HEK293T (cell line): ENCODE data around the gene CCR1.

Experiments used
- CTCF ChIA-PET: fragments of 350-600 bp; formaldehyde crosslinking; extraction: SDS; loops from one replicate; lab custom pipeline; 2021; ENCODE audit warnings: antibody characterized with exemption, inconsistent platforms; lab: Yijun Ruan, JAX
- POLR2A ChIA-PET: fragments of 350-600 bp; formaldehyde crosslinking; extraction: SDS; loops from one replicate; lab custom pipeline; 2020; ENCODE audit warnings: antibody characterized with exemption, inconsistent platforms; lab: Yijun Ruan, JAX
- DNase-seq: peaks from one replicate; pipeline ENCODE4 v3.0.0; 2012; ENCODE audit warnings: mixed read lengths; ENCODE audit errors: extremely low spot score
- ARNT ChIP-seq: fragments of 450-650 bp; IDR thresholded peaks from 2 replicates; pipeline ENCODE4 v1.6.1; 2017; ENCODE audit warnings: mild to moderate bottlenecking
- BHLHE40 ChIP-seq: fragments of 450-650 bp; IDR thresholded peaks from 2 replicates; pipeline ENCODE4 v1.6.1; 2016; ENCODE audit warnings: mild to moderate bottlenecking, moderate library complexity, borderline replicate concordance
- CTBP1 ChIP-seq: fragments of 450-650 bp; IDR thresholded peaks from 2 replicates; pipeline ENCODE4 v1.6.1; 2016; ENCODE audit warnings: borderline replicate concordance
- ELF4 ChIP-seq: fragments of 450-650 bp; IDR thresholded peaks from 2 replicates; pipeline ENCODE4 v1.6.1; 2017; ENCODE audit warnings: antibody characterized with exemption
- FOXA1 ChIP-seq: fragments of 450-650 bp; IDR thresholded peaks from 2 replicates; pipeline ENCODE4 v1.6.1; 2016; ENCODE audit warnings: mild to moderate bottlenecking
- FOXK2 ChIP-seq: fragments of 450-650 bp; IDR thresholded peaks from 2 replicates; pipeline ENCODE4 v1.6.1; 2016; ENCODE audit warnings: mild to moderate bottlenecking
- FOXM1 ChIP-seq: fragments of 450-650 bp; IDR thresholded peaks from 2 replicates; pipeline ENCODE4 v1.6.1; 2017; ENCODE audit warnings: mild to moderate bottlenecking, borderline replicate concordance
- HDGF ChIP-seq: fragments of 450-650 bp; IDR thresholded peaks from 2 replicates; pipeline ENCODE4 v1.6.1; 2017; ENCODE audit warnings: antibody characterized with exemption, borderline replicate concordance
- L3MBTL2 ChIP-seq: fragments of 450-650 bp; conservative IDR thresholded peaks from 2 replicates; pipeline ENCODE4 v1.6.1; 2016; ENCODE audit warnings: mild to moderate bottlenecking
- LEF1 ChIP-seq: fragments of 450-650 bp; IDR thresholded peaks from 2 replicates; pipeline ENCODE4 v1.6.1; 2017; ENCODE audit warnings: mild to moderate bottlenecking, borderline replicate concordance
- NFRKB ChIP-seq: fragments of 450-650 bp; IDR thresholded peaks from 2 replicates; pipeline ENCODE4 v1.6.1; 2016; ENCODE audit warnings: mild to moderate bottlenecking, moderate library complexity
- PKNOX1 ChIP-seq: fragments of 450-650 bp; IDR thresholded peaks from 2 replicates; pipeline ENCODE4 v1.6.1; 2016
- SP1 ChIP-seq: fragments of 450-650 bp; IDR thresholded peaks from 2 replicates; pipeline ENCODE4 v1.6.1; 2017
- SUZ12 ChIP-seq: fragments of 450-650 bp; IDR thresholded peaks from 2 replicates; pipeline ENCODE4 v1.6.1; 2016; ENCODE audit warnings: mild to moderate bottlenecking
- TARDBP ChIP-seq: fragments of 450-650 bp; IDR thresholded peaks from 2 replicates; pipeline ENCODE4 v1.6.1; 2016
- ZNF384 ChIP-seq: fragments of 450-650 bp; IDR thresholded peaks from 2 replicates; pipeline ENCODE4 v1.6.1; 2016

The CCR1 gene

GRCh38 chr3:46200790-46201189, 7.3 kb downstream of the CCR1 start:
- ChIA-PET CTCF (no interaction called here), POLR2A (no interaction called here)
- no peak for DNase-seq
- TF ChIP-seq HDGF = no peak
- TF ChIP-seq L3MBTL2 = no peak
- no peak for TF ChIP-seq ZNF384
- no peak for TF ChIP-seq NFRKB
- TF ChIP-seq SUZ12 = no peak
- TF ChIP-seq FOXA1 = no peak
- TF ChIP-seq FOXK2 = no peak
- TF ChIP-seq BHLHE40 = no peak
- no peak for TF ChIP-seq ARNT
- TF ChIP-seq SP1 = no peak

- ChIA-PET CTCF (no interaction called here), POLR2A (no interaction called here)
- no peak for DNase-seq
- no peak for TF ChIP-seq CTBP1
- TF ChIP-seq BHLHE40 = no peak
- TF ChIP-seq NFRKB = no peak
- TF ChIP-seq HDGF = no peak
- TF ChIP-seq ZNF384 = no peak
- no peak for TF ChIP-seq FOXA1
- no peak for TF ChIP-seq SP1
- TF ChIP-seq ARNT = no peak
- no peak for TF ChIP-seq L3MBTL2
- no peak for TF ChIP-seq FOXM1
- no peak for TF ChIP-seq FOXK2
- TF ChIP-seq LEF1 = no peak
- no peak for TF ChIP-seq TARDBP
- TF ChIP-seq SUZ12 = no peak
- TF ChIP-seq PKNOX1 = no peak
- no peak for TF ChIP-seq ELF4
Measured at GRCh38 chr3:46200211-46200610, 7.9 kb downstream of the CCR1 start.

GRCh38 chr3:46196261-46196957, 11.7 kb downstream of the CCR1 start:
- POLR2A ChIA-PET = no interaction called here
- TF ChIP-seq FOXK2 (no peak), ELF4 (no peak), FOXA1 (no peak), LEF1 (no peak), SUZ12 (no peak), ZNF384 (no peak), L3MBTL2 (no peak), CTBP1 (no peak)
- CTCF ChIA-PET = no interaction called here
- no peak for DNase-seq

GRCh38 chr3:46194868-46195553, 13.1 kb downstream of the CCR1 start:
- no peak for DNase-seq
- CTCF ChIA-PET = no interaction called here
- POLR2A ChIA-PET = no interaction called here
- TF ChIP-seq HDGF (no peak), NFRKB (no peak), SUZ12 (no peak), LEF1 (no peak), L3MBTL2 (no peak), TARDBP (no peak), BHLHE40 (no peak), FOXA1 (no peak), ELF4 (no peak), SP1 (no peak), FOXK2 (no peak), PKNOX1 (no peak), CTBP1 (no peak), ARNT (no peak), FOXM1 (no peak), ZNF384 (no peak)

GRCh38 chr3:46193436-46193835, 14.7 kb downstream of the CCR1 start:
- ChIA-PET POLR2A (no interaction called here), CTCF (interaction anchor here (0.7 kb wide), 1 partner anchor 431 kb away, joined by 3 read pairs; no protein-coding TSS in a partner anchor)
- TF ChIP-seq TARDBP (no peak), HDGF (no peak), FOXK2 (no peak), CTBP1 (no peak), PKNOX1 (no peak), FOXA1 (no peak), SP1 (no peak), ARNT (no peak), NFRKB (no peak)
- no peak for DNase-seq

- no peak for DNase-seq
- TF ChIP-seq LEF1 (no peak), BHLHE40 (no peak), ARNT (no peak), ELF4 (no peak), SUZ12 (no peak), SP1 (no peak), FOXM1 (no peak), ZNF384 (no peak), FOXK2 (no peak), NFRKB (no peak), TARDBP (no peak), CTBP1 (no peak), PKNOX1 (no peak), FOXA1 (no peak), L3MBTL2 (no peak), HDGF (no peak)
- ChIA-PET POLR2A (no interaction called here), CTCF (interaction anchor here (0.7 kb wide), 1 partner anchor 430 kb away, joined by 3 read pairs; no protein-coding TSS in a partner anchor)
Measured at GRCh38 chr3:46192939-46193338, 15.2 kb downstream of the CCR1 start.
